Measurements from ENCODE around the gene RUNX2. TPM values are rescaled to one million over a fixed set of nuclear protein-coding genes. Genes with fewer than 3 reads are reported as not detected.

Gene RUNX2
- total RNA-seq, 1 experiment from 2014 or later, result 7.0 TPM

GRCh38 chr6:45472382-45472781 is 144.3 kb downstream of the RUNX2 start:
- Histone ChIP-seq H3K27ac (ENCODE audit: low read length) (peak overlapping the region; percentile 48; the same call in 1 of the 2 replicates), H3K27me3 (ENCODE audit: control insufficient read depth, insufficient read depth, low read length) (no peaks in the 10 kb centered on the region), H3K4me1 (ENCODE audit: control insufficient read depth, insufficient read depth, low read length) (no peaks in the 10 kb centered on the region), H3K9me3 (ENCODE audit: control insufficient read depth, insufficient read depth, low read depth, low read length) (no peaks in the 10 kb centered on the region), H3K36me3 (ENCODE audit: control insufficient read depth, insufficient read depth, low read length) (no peaks in the 10 kb centered on the region), H3K4me3 (ENCODE audit: low read depth in 2 of 2, low read length in 2 of 2) (no peak overlapping the region)
- POLR2A ChIA-PET, result interaction anchor here (0.6 kb wide), 1 partner anchor 110 kb away, joined by 6 read pairs; no protein-coding TSS in a partner anchor
- CTCF ChIA-PET, result no interaction called here
- DNase-seq (ENCODE audit: low read depth, low spot score), result no peak
- in situ Hi-C loops (cut with HindIII; ENCODE audit: low pct_unique_long_range_greater_than_20kb, low sequenced_read_pairs), result no loop called here
- intact Hi-C loops (cut with micrococcal nuclease; ENCODE audit: unreplicated experiment), result no loop called here
- TF ChIP-seq CTCF (IDR thresholded peaks at IDR 0.05), result no peak
- no peak for TF ChIP-seq POLR2AphosphoS5 (IDR thresholded peaks at IDR 0.05; ENCODE audit: low read depth, low read length)
- TF ChIP-seq REST (IDR thresholded peaks at IDR 0.05; ENCODE audit: insufficient read depth in 1 of 2, low read depth in 2 of 2, low read length in 1 of 2), result no peak
- no peak for ATAC-seq
- no TSS peak for BruUV-seq (replicated peaks)

GRCh38 chr6:45473121-45473993 is 145.2 kb downstream of the RUNX2 start:
- H3K9me3 ChIP-seq (ENCODE audit: control insufficient read depth, insufficient read depth, low read depth, low read length), result no peaks in the 10 kb centered on the region
- no peak for DNase-seq (ENCODE audit: low read depth, low spot score)
- H3K36me3 ChIP-seq (ENCODE audit: control insufficient read depth, insufficient read depth, low read length), result no peaks in the 10 kb centered on the region
- ChIA-PET CTCF (no interaction called here), POLR2A (interaction anchor here (0.6 kb wide), 1 partner anchor 109 kb away, joined by 6 read pairs; no protein-coding TSS in a partner anchor)
- TF ChIP-seq CTCF (IDR thresholded peaks at IDR 0.05), result no peak
- no peak for TF ChIP-seq REST (IDR thresholded peaks at IDR 0.05; ENCODE audit: insufficient read depth in 1 of 2, low read depth in 2 of 2, low read length in 1 of 2)
- no peak for TF ChIP-seq TCF7L2 (IDR thresholded peaks at IDR 0.05; ENCODE audit: low read depth, low read length)
- no peak for TF ChIP-seq SIN3A (IDR thresholded peaks at IDR 0.05; ENCODE audit: borderline replicate concordance, insufficient read depth, low read depth, low read length)
- no peak for TF ChIP-seq POLR2AphosphoS5 (IDR thresholded peaks at IDR 0.05; ENCODE audit: low read depth, low read length)
- H3K27me3 ChIP-seq (ENCODE audit: control insufficient read depth, insufficient read depth, low read length), result no peaks in the 10 kb centered on the region
- H3K4me1 ChIP-seq (ENCODE audit: control insufficient read depth, insufficient read depth, low read length), result no peaks in the 10 kb centered on the region
- BruUV-seq (replicated peaks), result no TSS peak
- ATAC-seq, result no peak
- intact Hi-C loops (cut with micrococcal nuclease; ENCODE audit: unreplicated experiment) (no loop called here), in situ Hi-C loops (cut with HindIII; ENCODE audit: low pct_unique_long_range_greater_than_20kb, low sequenced_read_pairs) (no loop called here)
- no peak overlapping the region for H3K4me3 ChIP-seq (ENCODE audit: low read depth in 2 of 2, low read length in 2 of 2)
- no peak overlapping the region for H3K27ac ChIP-seq (ENCODE audit: low read length)
